ENCODE data around the gene HTR4.

- TF ChIP-seq CTCF (IDR thresholded peaks at IDR 0.05) (no peak), POLR2A (IDR thresholded peaks at IDR 0.05) (no peak), EP300 (IDR thresholded peaks at IDR 0.05) (no peak)
Measured at GRCh38 chr5:148491015-148491792, 163.1 kb downstream of the HTR4 start.
